Bronchial epithelial cell (primary cell): ENCODE results near the gene RNF114. TPM values are rescaled to one million over a fixed set of nuclear protein-coding genes. Genes with fewer than 3 reads are reported as not detected.

ENCODE experiments used
- DNase-seq: peaks from one replicate; pipeline ENCODE4 v3.0.0-alpha.2; 2010; ENCODE audit warnings: low read depth
- FAIRE-seq: peaks from 2 replicates; lab custom pipeline; 2011; peaks lifted over from hg19 to GRCh38; lab: Jason Lieb, UNC
- H3K27me3 ChIP-seq: 2 replicates; pipeline ENCODE4 v1.5.1; 2011; ENCODE audit warnings: low read length; ENCODE audit not compliant: control insufficient read depth, insufficient read depth
- H3K36me3 ChIP-seq: 2 replicates; pipeline ENCODE4 v1.5.1; 2011; ENCODE audit warnings: low read length; ENCODE audit not compliant: control insufficient read depth, insufficient read depth
- H3K4me3 ChIP-seq: 2 replicates; pipeline ENCODE4 v1.5.1; 2011; ENCODE audit warnings: mild to moderate bottlenecking, low read depth, low read length, control low read depth
- total RNA-seq: library from RNA; depleted of rRNA; stranded (reverse); fragments of >200 nt; gene quantifications from 2 replicates; pipeline ENCODE4 v1.2.1, GENCODE V29; 2014
- TF ChIP-seq, protein P1 (sequence below): IDR thresholded peaks from 2 replicates; pipeline ENCODE4 v1.5.1; 2011; ENCODE audit warnings: mild to moderate bottlenecking, moderate library complexity, low read length, control low read depth, inconsistent platforms; ENCODE audit not compliant: insufficient read depth, severe bottlenecking

Gene RNF114
- total RNA-seq, 1 donor from 2014 or later, result 67.1 TPM

DNA sequence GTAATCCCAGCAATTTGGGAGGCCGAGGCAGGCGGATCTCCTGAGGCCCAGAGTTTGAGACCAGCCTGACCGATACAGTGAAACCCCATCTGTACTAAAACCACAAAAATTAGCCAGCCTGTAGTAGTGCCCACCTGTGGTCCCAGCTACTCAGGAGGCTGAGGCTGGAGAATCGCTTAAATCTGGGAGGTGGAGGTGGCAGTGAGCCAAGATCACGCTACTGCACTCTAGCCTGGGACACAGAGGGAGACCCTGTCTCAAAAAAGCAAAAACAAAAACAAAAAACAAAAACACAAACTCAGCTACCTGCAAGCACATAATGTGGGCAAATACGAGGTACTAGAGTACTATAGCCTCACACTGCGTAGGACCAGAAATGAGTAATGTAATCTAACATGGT, 17.2 kb upstream of the RNF114 start:
- no peak overlapping the region for H3K4me3 ChIP-seq
- no peaks in the 10 kb centered on the region for H3K36me3 ChIP-seq
- DNase-seq (no peak), FAIRE-seq (no peak)
- TF ChIP-seq, protein P1, sequence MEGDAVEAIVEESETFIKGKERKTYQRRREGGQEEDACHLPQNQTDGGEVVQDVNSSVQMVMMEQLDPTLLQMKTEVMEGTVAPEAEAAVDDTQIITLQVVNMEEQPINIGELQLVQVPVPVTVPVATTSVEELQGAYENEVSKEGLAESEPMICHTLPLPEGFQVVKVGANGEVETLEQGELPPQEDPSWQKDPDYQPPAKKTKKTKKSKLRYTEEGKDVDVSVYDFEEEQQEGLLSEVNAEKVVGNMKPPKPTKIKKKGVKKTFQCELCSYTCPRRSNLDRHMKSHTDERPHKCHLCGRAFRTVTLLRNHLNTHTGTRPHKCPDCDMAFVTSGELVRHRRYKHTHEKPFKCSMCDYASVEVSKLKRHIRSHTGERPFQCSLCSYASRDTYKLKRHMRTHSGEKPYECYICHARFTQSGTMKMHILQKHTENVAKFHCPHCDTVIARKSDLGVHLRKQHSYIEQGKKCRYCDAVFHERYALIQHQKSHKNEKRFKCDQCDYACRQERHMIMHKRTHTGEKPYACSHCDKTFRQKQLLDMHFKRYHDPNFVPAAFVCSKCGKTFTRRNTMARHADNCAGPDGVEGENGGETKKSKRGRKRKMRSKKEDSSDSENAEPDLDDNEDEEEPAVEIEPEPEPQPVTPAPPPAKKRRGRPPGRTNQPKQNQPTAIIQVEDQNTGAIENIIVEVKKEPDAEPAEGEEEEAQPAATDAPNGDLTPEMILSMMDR, result no peak
- peaks cover 1% of the 10 kb centered on the region for H3K27me3 ChIP-seq

DNA sequence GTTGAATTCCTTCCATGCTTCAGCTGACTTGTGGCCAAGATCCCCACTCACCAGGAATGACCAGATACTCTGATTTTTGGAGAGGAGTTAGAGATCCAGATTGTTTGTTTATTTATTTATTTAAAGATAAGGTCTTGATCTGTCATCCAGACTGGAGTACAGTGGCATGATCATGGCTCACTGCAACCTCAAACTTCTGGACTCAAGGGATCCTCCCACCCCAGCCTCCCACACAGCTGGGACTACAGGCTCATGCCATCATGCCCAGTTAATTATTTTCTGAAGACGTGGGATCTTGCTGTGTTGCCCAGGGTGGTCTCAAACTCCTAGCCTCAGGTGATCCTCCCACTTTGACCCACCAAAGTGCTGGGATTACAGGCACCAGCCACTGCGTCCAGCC, 16.7 kb upstream of the RNF114 start:
- no peak for FAIRE-seq
- TF ChIP-seq, protein P1, result no peak
- no peak overlapping the region for H3K4me3 ChIP-seq

DNA sequence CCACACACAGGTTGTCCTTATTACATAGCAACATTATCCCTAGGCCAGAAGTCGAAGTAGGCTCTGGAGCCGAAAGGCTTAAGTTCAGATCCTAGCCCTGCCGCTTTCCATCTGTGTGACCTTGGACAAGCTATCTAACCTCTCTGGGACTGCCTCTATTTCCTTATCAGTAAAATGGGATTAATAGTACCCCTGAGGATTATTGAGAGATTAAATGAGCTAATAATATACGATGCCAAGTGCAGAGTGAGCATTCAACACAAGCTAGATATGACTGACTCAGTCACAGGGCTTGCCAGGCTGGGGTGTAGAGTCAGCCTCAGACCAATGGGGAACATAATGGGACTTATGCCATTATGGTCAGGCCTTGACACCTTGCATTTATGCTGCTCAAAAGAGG, 11.9 kb upstream of the RNF114 start:
- Histone ChIP-seq H3K27me3 (peaks cover 1% of the 10 kb centered on the region), H3K36me3 (no peaks in the 10 kb centered on the region), H3K4me3 (no peak overlapping the region)
- no peak for FAIRE-seq
- TF ChIP-seq, protein P1, result no peak
- DNase-seq, result no peak

More for the DNA sequence above, 16.7 kb upstream of the RNF114 start:
- Histone ChIP-seq H3K36me3 (no peaks in the 10 kb centered on the region), H3K27me3 (peaks cover 1% of the 10 kb centered on the region)
- no peak for DNase-seq

- no peaks in the 10 kb centered on the region for H3K36me3 ChIP-seq
- H3K27me3 ChIP-seq, result peaks cover 1% of the 10 kb centered on the region
- FAIRE-seq, result no peak
- no peak for DNase-seq
- H3K4me3 ChIP-seq, result no peak overlapping the region
- TF ChIP-seq, protein P1, result no peak
These were observed 10.2 kb upstream of the RNF114 start for GRCh38 chr20:49925901-49926454.

- no peaks in the 10 kb centered on the region for H3K36me3 ChIP-seq
- TF ChIP-seq, protein P1, result peak; percentile 81
- FAIRE-seq (no peak), DNase-seq (peak; percentile 77)
- no peak overlapping the region for H3K4me3 ChIP-seq
- H3K27me3 ChIP-seq, result peaks cover under 1% of the 10 kb centered on the region
These were observed 7.6 kb upstream of the RNF114 start for GRCh38 chr20:49928411-49929141.
